Fibroblast of mammary gland (primary cell): ENCODE data around the gene SLC8A3.

Source experiments
- DNase-seq: peaks from one replicate; pipeline ENCODE4 v3.0.0-alpha.2; 2010; ENCODE audit warnings: low read depth
- H3K4me3 ChIP-seq: 2 replicates; pipeline ENCODE4 v1.5.1; 2011; ENCODE audit warnings: low read depth, mild to moderate bottlenecking, low read length, moderate library complexity; ENCODE audit not compliant: control insufficient read depth
- TF ChIP-seq, protein P1 (sequence below): conservative IDR thresholded peaks from 2 replicates; pipeline ENCODE4 v1.5.1; 2011; ENCODE audit warnings: low read depth, low read length, inconsistent platforms; ENCODE audit not compliant: control insufficient read depth, insufficient read depth

Gene SLC8A3

DNA sequence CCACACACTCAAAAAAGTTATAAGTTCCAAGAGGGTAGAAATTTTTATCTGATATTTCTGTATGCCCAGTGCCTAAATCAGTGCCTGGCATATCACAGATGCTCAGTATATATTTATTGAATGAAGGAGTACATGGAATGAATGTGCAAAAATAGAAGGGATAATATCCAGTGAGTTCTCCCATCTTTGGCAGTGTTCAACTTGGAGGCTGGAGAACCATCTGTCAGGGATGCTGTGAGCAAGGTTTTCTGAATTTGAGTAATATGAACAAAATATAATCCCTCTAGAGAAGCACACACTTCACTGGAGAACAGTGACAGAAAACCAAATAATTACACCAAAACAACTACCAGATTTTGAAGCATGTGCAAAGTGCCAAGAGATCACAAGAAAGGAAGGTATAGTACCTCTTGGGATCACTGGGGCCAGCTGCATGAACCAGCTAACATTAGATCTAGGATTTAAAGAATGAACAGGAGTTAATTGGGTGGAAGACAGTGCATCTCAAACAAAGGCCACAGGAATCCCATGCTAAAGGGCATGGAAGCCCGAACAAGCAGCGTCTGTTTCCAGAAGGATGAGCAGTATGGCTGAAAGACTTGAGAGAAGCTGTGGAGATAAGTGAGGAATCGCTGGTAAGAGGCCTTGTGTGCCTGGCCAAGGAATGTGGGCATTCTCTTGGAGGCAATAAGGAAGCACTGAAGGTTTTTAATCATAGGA lies 11.5 kb downstream of the SLC8A3 start:
- TF ChIP-seq, protein P1, sequence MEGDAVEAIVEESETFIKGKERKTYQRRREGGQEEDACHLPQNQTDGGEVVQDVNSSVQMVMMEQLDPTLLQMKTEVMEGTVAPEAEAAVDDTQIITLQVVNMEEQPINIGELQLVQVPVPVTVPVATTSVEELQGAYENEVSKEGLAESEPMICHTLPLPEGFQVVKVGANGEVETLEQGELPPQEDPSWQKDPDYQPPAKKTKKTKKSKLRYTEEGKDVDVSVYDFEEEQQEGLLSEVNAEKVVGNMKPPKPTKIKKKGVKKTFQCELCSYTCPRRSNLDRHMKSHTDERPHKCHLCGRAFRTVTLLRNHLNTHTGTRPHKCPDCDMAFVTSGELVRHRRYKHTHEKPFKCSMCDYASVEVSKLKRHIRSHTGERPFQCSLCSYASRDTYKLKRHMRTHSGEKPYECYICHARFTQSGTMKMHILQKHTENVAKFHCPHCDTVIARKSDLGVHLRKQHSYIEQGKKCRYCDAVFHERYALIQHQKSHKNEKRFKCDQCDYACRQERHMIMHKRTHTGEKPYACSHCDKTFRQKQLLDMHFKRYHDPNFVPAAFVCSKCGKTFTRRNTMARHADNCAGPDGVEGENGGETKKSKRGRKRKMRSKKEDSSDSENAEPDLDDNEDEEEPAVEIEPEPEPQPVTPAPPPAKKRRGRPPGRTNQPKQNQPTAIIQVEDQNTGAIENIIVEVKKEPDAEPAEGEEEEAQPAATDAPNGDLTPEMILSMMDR = no peak
- no peak overlapping the region for H3K4me3 ChIP-seq
- DNase-seq = no peak

DNA sequence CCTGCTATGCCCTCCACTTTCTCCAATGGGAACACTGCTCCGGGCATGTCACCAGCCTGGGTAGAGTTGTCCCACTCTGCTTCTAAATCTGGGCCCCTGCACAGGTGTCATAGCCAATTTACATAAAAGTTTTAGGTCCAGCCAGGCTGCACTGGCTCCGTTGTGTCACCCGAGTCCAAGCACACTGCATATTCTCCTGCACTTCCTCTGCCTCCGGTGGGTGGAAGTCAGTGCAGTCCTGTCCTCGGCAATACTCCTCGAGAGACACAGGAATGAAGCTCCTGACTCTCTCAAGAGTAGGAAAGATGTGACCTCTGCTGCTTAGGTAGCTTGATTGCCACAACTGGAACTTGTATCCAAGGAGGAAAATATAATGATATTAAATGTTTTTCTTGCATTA lies 15.2 kb downstream of the SLC8A3 start:
- DNase-seq = no peak
- no peak overlapping the region for H3K4me3 ChIP-seq
- TF ChIP-seq, protein P1 = no peak

DNA sequence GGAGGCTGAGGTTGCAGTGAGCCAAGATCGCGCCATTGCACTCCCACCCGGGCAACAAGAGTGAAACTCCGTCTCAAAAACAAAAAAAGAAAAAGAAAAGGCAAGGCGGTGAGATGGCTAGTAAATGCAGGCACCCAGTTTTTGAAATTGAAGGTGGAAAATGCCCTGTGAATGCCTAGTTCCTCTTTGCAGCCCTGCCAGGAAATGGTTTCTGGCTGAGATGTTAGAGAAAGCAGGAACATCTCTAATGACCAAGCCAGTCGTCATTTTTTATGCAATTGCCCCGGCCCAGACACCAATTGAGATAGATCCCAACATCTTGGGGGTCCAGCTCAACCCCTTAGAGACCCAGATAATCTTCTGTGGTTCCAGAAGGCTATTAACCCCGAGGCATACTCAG lies 17.0 kb downstream of the SLC8A3 start:
- TF ChIP-seq, protein P1 = no peak
- no peak for DNase-seq
- H3K4me3 ChIP-seq = no peak overlapping the region

DNA sequence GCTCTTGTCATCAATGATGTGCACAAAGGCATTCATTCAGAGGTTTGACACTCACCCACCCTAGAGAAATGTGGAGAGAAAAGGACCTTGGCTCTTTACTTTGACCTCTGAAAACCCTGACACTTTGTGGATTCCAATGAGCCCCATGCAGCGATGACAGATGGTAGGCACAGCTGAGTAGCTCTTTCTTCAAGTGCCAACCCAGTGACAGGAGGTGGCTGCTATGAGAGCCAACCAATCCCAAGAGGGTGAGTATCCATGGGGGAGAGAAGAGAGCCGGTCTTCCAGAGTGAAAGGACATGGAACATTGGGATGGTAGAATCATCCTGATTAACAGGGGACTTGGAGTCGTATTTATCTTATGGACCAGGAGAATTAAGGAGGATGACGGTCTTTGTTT lies 17.8 kb downstream of the SLC8A3 start:
- H3K4me3 ChIP-seq = no peak overlapping the region
- TF ChIP-seq, protein P1 = no peak

DNA sequence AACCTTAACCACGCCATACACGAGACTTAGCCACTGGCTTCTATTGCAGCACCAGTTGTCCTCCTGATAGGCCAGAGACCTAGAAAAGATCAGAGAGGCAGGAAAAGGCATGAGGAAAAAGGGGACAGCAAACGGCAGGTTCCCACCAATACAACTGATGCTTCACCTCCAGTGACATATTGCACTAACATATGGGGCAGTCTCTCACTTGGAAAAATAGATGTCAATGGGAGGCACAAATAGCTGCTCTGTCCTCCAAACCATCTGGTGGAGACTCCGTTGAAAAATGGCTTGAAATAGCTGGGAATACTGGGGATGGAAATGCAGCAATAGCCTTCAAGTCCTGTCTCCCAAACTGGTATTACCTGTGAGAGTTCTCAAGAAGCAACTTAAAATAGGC lies 20.3 kb downstream of the SLC8A3 start:
- DNase-seq = no peak
- TF ChIP-seq, protein P1 = no peak
- no peak overlapping the region for H3K4me3 ChIP-seq

More for the DNA sequence above, 17.8 kb downstream of the SLC8A3 start:
- no peak for DNase-seq

DNA sequence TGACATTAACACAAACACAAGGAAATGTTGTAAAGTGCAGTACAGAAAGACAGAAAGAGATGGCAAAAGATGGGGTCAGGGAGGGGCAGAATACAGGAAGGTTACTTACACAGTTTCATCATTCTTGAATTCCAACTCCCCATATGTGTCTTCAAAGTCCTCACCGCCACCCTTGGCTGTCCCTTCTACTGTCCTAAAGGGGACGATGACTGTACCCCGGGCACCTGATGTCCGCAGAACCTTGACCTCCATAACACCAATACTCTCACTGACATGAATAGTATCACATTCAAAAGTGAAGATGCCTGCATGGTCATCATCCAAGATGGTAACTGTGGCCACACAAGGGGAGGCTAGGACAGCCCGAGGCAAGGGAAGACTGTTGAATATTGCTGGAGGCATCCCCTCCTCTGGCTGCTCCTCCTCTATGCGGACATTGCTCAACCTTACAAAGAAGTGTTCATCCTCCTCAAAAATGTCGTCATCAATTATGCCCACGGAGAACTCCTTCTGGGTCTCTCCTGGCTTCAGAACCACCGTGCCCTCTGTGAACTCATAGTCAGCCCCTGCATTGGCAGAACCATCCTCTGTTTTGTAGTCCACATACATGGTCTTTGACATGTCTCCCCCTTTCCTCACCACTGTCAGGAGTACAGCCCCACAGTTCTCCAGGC lies 22.1 kb downstream of the SLC8A3 start:
- H3K4me3 ChIP-seq = no peak overlapping the region
- DNase-seq = no peak
- TF ChIP-seq, protein P1 = no peak

DNA sequence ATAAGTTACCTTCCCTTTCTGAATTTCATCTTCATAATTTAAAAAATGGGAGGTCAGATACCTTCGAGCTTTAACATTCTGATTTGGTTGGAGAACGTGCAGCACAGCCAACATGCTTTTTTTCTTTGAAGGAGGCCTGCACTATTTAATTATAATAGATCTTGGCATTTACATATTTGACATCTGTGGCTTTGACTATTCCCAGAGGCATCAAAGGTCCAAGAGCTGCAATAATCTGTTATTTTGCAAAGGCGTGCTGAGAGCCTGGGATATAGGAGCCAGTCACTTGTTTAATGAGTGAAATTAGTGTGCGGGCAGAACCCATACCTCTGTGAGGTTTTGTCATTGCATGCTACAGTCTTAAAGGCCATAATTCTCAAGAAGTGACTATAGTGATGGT lies 26.4 kb downstream of the SLC8A3 start:
- DNase-seq = no peak
- no peak overlapping the region for H3K4me3 ChIP-seq
- TF ChIP-seq, protein P1 = no peak
